ENCODE results near the gene MAP4K3.

The MAP4K3 gene

GRCh38 chr2:39422700-39423099, 14.4 kb downstream of the MAP4K3 start:
- no peak overlapping the region for H3K4me3 ChIP-seq (ENCODE audit: low read depth, low read length)
- no peak for TF ChIP-seq CTCF (IDR thresholded peaks at IDR 0.05; ENCODE audit: low read depth, low read length, missing control alignments)
- no peak for DNase-seq (ENCODE audit: low read depth)

- no peak overlapping the region for H3K4me3 ChIP-seq (ENCODE audit: low read depth, low read length)
- no peak for DNase-seq (ENCODE audit: low read depth)
- no peak for TF ChIP-seq CTCF (IDR thresholded peaks at IDR 0.05; ENCODE audit: low read depth, low read length, missing control alignments)
These were observed 15.7 kb downstream of the MAP4K3 start for GRCh38 chr2:39421354-39421753.

GRCh38 chr2:39419282-39420223, 17.5 kb downstream of the MAP4K3 start:
- no peak overlapping the region for H3K4me3 ChIP-seq (ENCODE audit: low read depth, low read length)
- no peak for TF ChIP-seq CTCF (IDR thresholded peaks at IDR 0.05; ENCODE audit: low read depth, low read length, missing control alignments)
- no peak for DNase-seq (ENCODE audit: low read depth)

- H3K4me3 ChIP-seq (ENCODE audit: low read depth, low read length), result no peak overlapping the region
- no peak for DNase-seq (ENCODE audit: low read depth)
- TF ChIP-seq CTCF (IDR thresholded peaks at IDR 0.05; ENCODE audit: low read depth, low read length, missing control alignments), result no peak
These were observed 18.6 kb downstream of the MAP4K3 start for GRCh38 chr2:39418491-39418890.

- no peak for DNase-seq (ENCODE audit: low read depth)
- TF ChIP-seq CTCF (IDR thresholded peaks at IDR 0.05; ENCODE audit: low read depth, low read length, missing control alignments), result no peak
- H3K4me3 ChIP-seq (ENCODE audit: low read depth, low read length), result no peak overlapping the region
These were observed 20.9 kb downstream of the MAP4K3 start for GRCh38 chr2:39416140-39416539.

- no peak for TF ChIP-seq CTCF (IDR thresholded peaks at IDR 0.05; ENCODE audit: low read depth, low read length, missing control alignments)
- no peak for DNase-seq (ENCODE audit: low read depth)
These were observed 23.9 kb downstream of the MAP4K3 start for GRCh38 chr2:39413063-39413737.

More at GRCh38 chr2:39413063-39413737, 23.9 kb downstream of the MAP4K3 start:
- H3K4me3 ChIP-seq (ENCODE audit: low read depth, low read length), result no peak overlapping the region

Measured in GM12864 (cell line).